Measurements from ENCODE around the gene SULT4A1. TPM values are rescaled to one million over a fixed set of nuclear protein-coding genes. Genes with fewer than 3 reads are reported as not detected.

SULT4A1 gene
- total and polyA plus RNA-seq, 2 donors (not counting 1 experiment from before 2014, with no cell fraction given) = not detected

GRCh38 chr22:43891360-43892182 is 29.3 kb upstream of the SULT4A1 start, which contains the start of gene PNPLA5:
Gene PNPLA5, minus strand, starts transcription at chr22:43892013. Its CDS starts 133 bp downstream, at chr22:43891880.
- Histone ChIP-seq H2AFZ (ENCODE audit: insufficient read depth, low read depth, low read length, poor library complexity, severe bottlenecking) (no peak within 1 kb of the TSS), H3K9ac (ENCODE audit: low read length) (no peak within 1 kb of the TSS), H4K20me1 (ENCODE audit: control insufficient read depth, insufficient read depth, low read length, poor library complexity, severe bottlenecking) (no peaks in the 10 kb centered on the region), H3K9me3 (ENCODE audit: control extremely low read depth in 1 of 3, control insufficient read depth in 2 of 3, insufficient read depth in 1 of 3, low read length in 2 of 3) (peaks cover 0 to 12% (median 0%) of the 10 kb centered on the region in 3 donors), H3K27me3 (replicated peaks in 1 of 4; ENCODE audit: control extremely low read depth in 1 of 4, control insufficient read depth in 3 of 4, insufficient read depth in 4 of 4, low read length in 3 of 4) (peaks cover 0 to 45% (median 7%) of the 10 kb centered on the region in 4 experiments), H3K79me2 (ENCODE audit: control insufficient read depth, insufficient read depth, low read length) (no peaks in the 10 kb centered on the region), H3K4me3 (ENCODE audit: control extremely low read depth in 1 of 5, extremely low read depth in 1 of 5, insufficient read depth in 1 of 5, low read depth in 2 of 5, low read length in 4 of 5) (no peak within 1 kb of the TSS), H3K4me1 (ENCODE audit: control insufficient read depth in 2 of 2, insufficient read depth in 2 of 2, low read length in 2 of 2) (peaks cover 9 to 12% of the 10 kb centered on the region in 2 donors), H3K36me3 (replicated peaks in 1 of 2; ENCODE audit: control extremely low read depth in 1 of 2, control insufficient read depth in 1 of 2, extremely low read depth in 1 of 2, insufficient read depth in 2 of 2, low read length in 1 of 2) (no peaks in the 10 kb centered on the region), H3K4me2 (replicated peaks; ENCODE audit: low read depth, low read length, poor library complexity, severe bottlenecking) (peak within 1 kb of the TSS; percentile 47), H3K27ac (ENCODE audit: low read length in 2 of 2) (no peak within 1 kb of the TSS)
- TF ChIP-seq CTCF (IDR thresholded peaks at IDR 0.05) = no peak
- no peak for TF ChIP-seq EZH2 (IDR thresholded peaks at IDR 0.05; ENCODE audit: borderline replicate concordance, insufficient read depth, low read depth, low read length, poor library complexity, severe bottlenecking)
- ATAC-seq (ENCODE audit: low read depth) = no peak
- H3K4me1 Mint-ChIP-seq = peaks cover 1% of the 10 kb centered on the region
- H3K27me3 Mint-ChIP-seq = peaks cover 40% of the 10 kb centered on the region
- no peaks in the 10 kb centered on the region for H3K9me3 Mint-ChIP-seq (ENCODE audit: insufficient read depth)
- ChIA-PET POLR2A (no interaction called here), CTCF (interaction anchor here (1.5 kb wide), 1 partner anchor 9 kb away, joined by 3 read pairs; no protein-coding TSS in a partner anchor)
- WGBS (ENCODE audit: insufficient coverage) = 3% methylated on average over 69 of the region's 72 CpGs
- H3K27ac Mint-ChIP-seq = no peak within 1 kb of the TSS
- H3K4me3 Mint-ChIP-seq = no peak within 1 kb of the TSS
- intact Hi-C loops (cut with micrococcal nuclease) = no loop called here
- DNase-seq = no peak

- Mint-ChIP-seq H3K4me1 (peaks cover 1% of the 10 kb centered on the region), H3K4me3 (no peak overlapping the region), H3K9me3 (ENCODE audit: insufficient read depth) (no peaks in the 10 kb centered on the region), H3K27me3 (peaks cover 42% of the 10 kb centered on the region), H3K27ac (no peak overlapping the region)
- POLR2A ChIA-PET = no interaction called here
- CTCF ChIA-PET = no interaction called here
- H3K9me3 ChIP-seq (ENCODE audit: control extremely low read depth in 1 of 3, control insufficient read depth in 2 of 3, insufficient read depth in 1 of 3, low read length in 2 of 3) = peaks cover 0 to 12% (median 0%) of the 10 kb centered on the region in 3 donors
- ATAC-seq (ENCODE audit: low read depth) (no peak), DNase-seq (no peak)
- no peak for TF ChIP-seq CTCF (IDR thresholded peaks at IDR 0.05)
- TF ChIP-seq EZH2 (IDR thresholded peaks at IDR 0.05; ENCODE audit: borderline replicate concordance, insufficient read depth, low read depth, low read length, poor library complexity, severe bottlenecking) = no peak
- H2AFZ ChIP-seq (ENCODE audit: insufficient read depth, low read depth, low read length, poor library complexity, severe bottlenecking) = no peak overlapping the region
- no peaks in the 10 kb centered on the region for H4K20me1 ChIP-seq (ENCODE audit: control insufficient read depth, insufficient read depth, low read length, poor library complexity, severe bottlenecking)
- no peak overlapping the region for H3K9ac ChIP-seq (ENCODE audit: low read length)
- no peak overlapping the region for H3K4me3 ChIP-seq (ENCODE audit: control extremely low read depth in 1 of 5, extremely low read depth in 1 of 5, insufficient read depth in 1 of 5, low read depth in 2 of 5, low read length in 4 of 5)
- intact Hi-C loops (cut with micrococcal nuclease) = no loop called here
- peak overlapping the region; percentile 47 for H3K4me2 ChIP-seq (replicated peaks; ENCODE audit: low read depth, low read length, poor library complexity, severe bottlenecking)
- peaks cover 0 to 45% (median 7%) of the 10 kb centered on the region in 4 experiments for H3K27me3 ChIP-seq (replicated peaks in 1 of 4; ENCODE audit: control extremely low read depth in 1 of 4, control insufficient read depth in 3 of 4, insufficient read depth in 4 of 4, low read length in 3 of 4)
- H3K27ac ChIP-seq (ENCODE audit: low read length in 2 of 2) = no peak overlapping the region
- H3K36me3 ChIP-seq (replicated peaks in 1 of 2; ENCODE audit: control extremely low read depth in 1 of 2, control insufficient read depth in 1 of 2, extremely low read depth in 1 of 2, insufficient read depth in 2 of 2, low read length in 1 of 2) = no peaks in the 10 kb centered on the region
- H3K4me1 ChIP-seq (ENCODE audit: control insufficient read depth in 2 of 2, insufficient read depth in 2 of 2, low read length in 2 of 2) = peaks cover 9 to 12% of the 10 kb centered on the region in 2 donors
- H3K79me2 ChIP-seq (ENCODE audit: control insufficient read depth, insufficient read depth, low read length) = no peaks in the 10 kb centered on the region
- WGBS (ENCODE audit: insufficient coverage) = 22% methylated on average over 19 of the region's 24 CpGs
Measured at GRCh38 chr22:43890901-43891331, 28.6 kb upstream of the SULT4A1 start.

Measured in B cell (primary cell).